Liver (tissue), 9 donors: Measurements from ENCODE around the gene TRPV4. TPM values are rescaled to one million over a fixed set of nuclear protein-coding genes. Genes with fewer than 3 reads are reported as not detected.

Source experiments
- DNase-seq: peaks from one replicate; pipeline ENCODE4 v3.0.0-alpha.2; 2017; ENCODE audit warnings: low spot score
- H3K27ac ChIP-seq, 2 donors: one replicate each; pipeline ENCODE4 v1.7.0; 2013; ENCODE audit warnings: inconsistent platforms in 2 of 2, low read length in 2 of 2, control low read depth in 1 of 2, low read depth in 1 of 2, mild to moderate bottlenecking in 1 of 2
- H3K27me3 ChIP-seq, 4 donors: one replicate each; pipeline versions ENCODE4 v1.6.1 to v1.7.0; 2013; ENCODE audit warnings: low read length in 3 of 4, inconsistent platforms in 1 of 4, mild to moderate bottlenecking in 1 of 4, moderate library complexity in 1 of 4; ENCODE audit not compliant: control insufficient read depth in 4 of 4, insufficient read depth in 4 of 4
- H3K36me3 ChIP-seq, 4 donors: one replicate each; pipeline versions ENCODE4 v1.6.1 to v1.7.0; 2013; ENCODE audit warnings: low read length in 3 of 4, mild to moderate bottlenecking in 3 of 4, low read depth in 1 of 4, moderate library complexity in 1 of 4; ENCODE audit not compliant: control insufficient read depth in 4 of 4, insufficient read depth in 3 of 4
- H3K4me1 ChIP-seq, 4 donors: one replicate each; pipeline versions ENCODE4 v1.6.1 to v1.7.0; 2013; ENCODE audit warnings: low read length in 3 of 4, mild to moderate bottlenecking in 3 of 4, moderate library complexity in 1 of 4; ENCODE audit not compliant: control insufficient read depth in 4 of 4, insufficient read depth in 4 of 4
- H3K4me3 ChIP-seq, 3 donors: one replicate each; pipeline versions ENCODE4 v1.6.1 to v1.7.0; 2013; ENCODE audit warnings: low read length in 3 of 3, control low read depth in 1 of 3, low read depth in 1 of 3, mild to moderate bottlenecking in 1 of 3
- H3K9ac ChIP-seq, 2 donors: one replicate each; pipeline ENCODE4 v1.7.0; 2013; ENCODE audit warnings: low read length in 2 of 2, mild to moderate bottlenecking in 2 of 2, moderate library complexity in 2 of 2, control low read depth in 1 of 2, low read depth in 1 of 2
- H3K9me3 ChIP-seq, 4 donors: one replicate each; pipeline versions ENCODE4 v1.6.1 to v1.7.0; 2013; ENCODE audit warnings: low read length in 3 of 4; ENCODE audit not compliant: control insufficient read depth in 4 of 4
- ATF3 ChIP-seq: IDR thresholded peaks from 2 replicates; pipeline ENCODE4 v1.6.1; 2016; ENCODE audit warnings: antibody characterized with exemption
- CTCF ChIP-seq: fragments of 150-350 bp; IDR thresholded peaks from 2 replicates; pipeline ENCODE4 v1.5.1; 2017; ENCODE audit warnings: improper control_type of control experiment, low read depth, low read length; ENCODE audit not compliant: missing input control
- EGR1 ChIP-seq, 2 donors: IDR thresholded peaks; 2 replicates each; pipeline ENCODE4 v1.6.1; 2016 to 2018; ENCODE audit warnings: antibody characterized with exemption in 2 of 2, low read depth in 2 of 2
- FOXA2 ChIP-seq: IDR thresholded peaks from 2 replicates; pipeline ENCODE4 v1.6.1; 2016; ENCODE audit warnings: antibody characterized with exemption
- GABPA ChIP-seq, 2 donors: IDR thresholded peaks in 1 of 2; conservative IDR thresholded peaks in 1 of 2; 2 replicates each; pipeline ENCODE4 v1.6.1; 2016; ENCODE audit warnings: antibody characterized with exemption in 2 of 2, mild to moderate bottlenecking in 1 of 2, moderate library complexity in 1 of 2
- HNF4A ChIP-seq, 2 donors: conservative IDR thresholded peaks; 2 replicates each; pipeline ENCODE4 v1.6.1; 2016; ENCODE audit warnings: antibody characterized with exemption in 2 of 2, mild to moderate bottlenecking in 2 of 2
- MAX ChIP-seq: IDR thresholded peaks from 2 replicates; pipeline ENCODE4 v1.6.1; 2016; ENCODE audit warnings: antibody characterized with exemption
- RAD21 ChIP-seq, 2 donors: IDR thresholded peaks; 2 replicates each; pipeline ENCODE4 v1.6.1; 2016; ENCODE audit warnings: antibody characterized with exemption in 2 of 2, mild to moderate bottlenecking in 2 of 2
- REST ChIP-seq: IDR thresholded peaks from 2 replicates; pipeline ENCODE4 v1.6.1; 2016; ENCODE audit warnings: antibody characterized with exemption, mild to moderate bottlenecking
- RXRA ChIP-seq, 2 donors: IDR thresholded peaks; 2 replicates each; pipeline ENCODE4 v1.6.1; 2017 to 2018; ENCODE audit warnings: antibody characterized with exemption in 2 of 2, mild to moderate bottlenecking in 1 of 2
- SP1 ChIP-seq: IDR thresholded peaks from 2 replicates; pipeline ENCODE4 v1.6.1; 2018; ENCODE audit warnings: antibody characterized with exemption, mild to moderate bottlenecking
- TAF1 ChIP-seq: conservative IDR thresholded peaks from 2 replicates; pipeline ENCODE4 v1.6.1; 2016; ENCODE audit warnings: antibody characterized with exemption, mild to moderate bottlenecking
- YY1 ChIP-seq: IDR thresholded peaks from 2 replicates; pipeline ENCODE4 v1.6.1; 2016; ENCODE audit warnings: antibody characterized with exemption, mild to moderate bottlenecking
- WGBS: extraction: QIAGEN DNeasy Blood & Tissue Kit; methylation state at CpG from one replicate; pipeline ENCODE4 v1.1.7; 2013; 5-methylcytosine and 5-hydroxymethylcytosine counted together
- polyA plus RNA-seq, 2 donors: library from polyadenylated mRNA; stranded (reverse) in 1 of 2; unstranded in 1 of 2; fragments of 200-250 nt in 1 of 2; fragments of >200 nt in 1 of 2; fragmentation: Nextera tagmentation in 1 of 2; extraction: Ambion mirVana in 1 of 2; gene quantifications; one replicate each; pipeline versions ENCODE4 v1.2.1 to v1.2.3, GENCODE V29; 2013 to 2015
- total RNA-seq, 2 donors: library from RNA; depleted of rRNA; stranded (reverse); fragments of >200 nt; gene quantifications; one replicate each; pipeline ENCODE4 v1.2.3, GENCODE V29; 2014
- TF ChIP-seq, protein P1 (sequence below): IDR thresholded peaks from 2 replicates; pipeline ENCODE4 v1.6.1; 2016; ENCODE audit warnings: antibody characterized with exemption
- donor health status: healthy.
- donor health status: healthy.
- donor health status: healthy.
- donor health status: healthy.
- donor health status: healthy.

The TRPV4 gene
- total and polyA plus RNA-seq, 4 donors, result 1.3 to 9.6 (median 3.9) TPM

GRCh38 chr12:109839444-109839843 is 6.2 kb upstream of the TRPV4 start:
- Histone ChIP-seq H3K36me3 (no peaks in the 10 kb centered on the region), H3K27me3 (no peaks in the 10 kb centered on the region), H3K9ac (no peak overlapping the region), H3K9me3 (no peaks in the 10 kb centered on the region), H3K4me3 (no peak overlapping the region), H3K4me1 (no peaks in the 10 kb centered on the region), H3K27ac (no peak overlapping the region)
- DNase-seq, result no peak
- no peak for TF ChIP-seq GABPA (IDR thresholded peaks at IDR 0.05 in 1 of 2, conservative IDR thresholded peaks at IDR 0.05 in 1 of 2)
- TF ChIP-seq TAF1, result no peak
- TF ChIP-seq YY1, result no peak
- TF ChIP-seq RXRA (IDR thresholded peaks at IDR 0.05), result no peak
- TF ChIP-seq ATF3, result no peak
- no peak for TF ChIP-seq RAD21 (IDR thresholded peaks at IDR 0.05)
- TF ChIP-seq EGR1 (IDR thresholded peaks at IDR 0.05; ENCODE audit: low read depth in 2 of 2), result no peak
- no peak for TF ChIP-seq REST
- TF ChIP-seq SP1, result no peak
- TF ChIP-seq CTCF, result no peak
- no peak for TF ChIP-seq MAX
- TF ChIP-seq, protein P1, sequence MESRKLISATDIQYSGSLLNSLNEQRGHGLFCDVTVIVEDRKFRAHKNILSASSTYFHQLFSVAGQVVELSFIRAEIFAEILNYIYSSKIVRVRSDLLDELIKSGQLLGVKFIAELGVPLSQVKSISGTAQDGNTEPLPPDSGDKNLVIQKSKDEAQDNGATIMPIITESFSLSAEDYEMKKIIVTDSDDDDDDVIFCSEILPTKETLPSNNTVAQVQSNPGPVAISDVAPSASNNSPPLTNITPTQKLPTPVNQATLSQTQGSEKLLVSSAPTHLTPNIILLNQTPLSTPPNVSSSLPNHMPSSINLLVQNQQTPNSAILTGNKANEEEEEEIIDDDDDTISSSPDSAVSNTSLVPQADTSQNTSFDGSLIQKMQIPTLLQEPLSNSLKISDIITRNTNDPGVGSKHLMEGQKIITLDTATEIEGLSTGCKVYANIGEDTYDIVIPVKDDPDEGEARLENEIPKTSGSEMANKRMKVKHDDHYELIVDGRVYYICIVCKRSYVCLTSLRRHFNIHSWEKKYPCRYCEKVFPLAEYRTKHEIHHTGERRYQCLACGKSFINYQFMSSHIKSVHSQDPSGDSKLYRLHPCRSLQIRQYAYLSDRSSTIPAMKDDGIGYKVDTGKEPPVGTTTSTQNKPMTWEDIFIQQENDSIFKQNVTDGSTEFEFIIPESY, result no peak
- no peak for TF ChIP-seq HNF4A (conservative IDR thresholded peaks at IDR 0.05)
- 78% methylated on average over 6 of the region's 6 CpGs for WGBS

DNA sequence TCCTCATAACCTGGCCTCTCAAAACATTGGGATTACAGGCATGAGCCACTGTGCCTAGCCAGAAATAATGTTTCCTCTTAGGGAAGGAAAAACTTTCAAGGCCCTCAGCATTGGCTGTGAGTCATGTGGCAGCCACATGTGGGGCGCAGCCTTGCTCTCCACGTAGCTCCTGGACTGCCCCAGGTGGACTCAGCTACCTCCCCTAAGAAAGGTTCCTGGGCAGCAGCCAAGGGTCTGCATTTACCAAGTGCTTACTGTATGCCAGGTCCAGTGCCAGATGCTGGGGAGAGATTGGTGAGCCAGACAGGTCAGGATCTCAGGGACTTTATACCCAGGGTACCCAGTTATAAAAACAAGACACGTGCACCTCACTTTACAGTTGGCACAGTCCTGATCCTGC is 3.7 kb upstream of the TRPV4 start:
- H3K4me3 ChIP-seq, result no peak overlapping the region
- H3K9ac ChIP-seq, result no peak overlapping the region
- no peaks in the 10 kb centered on the region for H3K36me3 ChIP-seq
- DNase-seq, result no peak
- no peaks in the 10 kb centered on the region for H3K27me3 ChIP-seq
- H3K4me1 ChIP-seq, result peaks cover 5 to 10% (median 9%) of the 10 kb centered on the region in 4 donors
- H3K27ac ChIP-seq, result no peak overlapping the region
- no peaks in the 10 kb centered on the region for H3K9me3 ChIP-seq
- no peak for TF ChIP-seq FOXA2
- TF ChIP-seq MAX, result no peak
- TF ChIP-seq EGR1 (IDR thresholded peaks at IDR 0.05; ENCODE audit: low read depth in 2 of 2), result no peak
- no peak for TF ChIP-seq REST
- no peak for TF ChIP-seq RXRA (IDR thresholded peaks at IDR 0.05)
- TF ChIP-seq GABPA (IDR thresholded peaks at IDR 0.05 in 1 of 2, conservative IDR thresholded peaks at IDR 0.05 in 1 of 2), result no peak
- WGBS, result 44% methylated on average over 3 of the region's 3 CpGs
